DND-41 (cell line): ENCODE data around the gene ARHGAP45.

ENCODE experiments used
- ATAC-seq: fragments of 200-7000 bp; cut with Tn5 transposase; 3 replicates; pipeline ENCODE4 v1.9.1; 2021; ENCODE audit warnings: low read depth; ENCODE audit not compliant: insufficient read depth
- DNase-seq: peaks from one replicate; pipeline ENCODE4 v3.0.0-alpha.2; 2020
- H2AFZ ChIP-seq: 2 replicates; pipeline ENCODE4 v1.6.0; 2012; ENCODE audit warnings: low read depth, low read length
- H3K27ac ChIP-seq: 2 replicates; pipeline ENCODE4 v1.5.1; 2012; ENCODE audit warnings: low read length, inconsistent platforms
- H3K27me3 ChIP-seq: fragments of 200-600 bp; sonication (generic); 2 replicates; pipeline ENCODE4 v1.6.0; 2012; ENCODE audit warnings: low read length, mild to moderate bottlenecking, inconsistent platforms; ENCODE audit not compliant: insufficient read depth, poor library complexity
- H3K36me3 ChIP-seq: 2 replicates; pipeline ENCODE4 v1.5.1; 2012; ENCODE audit warnings: low read length, inconsistent platforms; ENCODE audit not compliant: insufficient read depth
- H3K4me1 ChIP-seq: 2 replicates; pipeline ENCODE4 v1.5.1; 2012; ENCODE audit warnings: mild to moderate bottlenecking, low read length; ENCODE audit not compliant: insufficient read depth
- H3K4me2 ChIP-seq: 2 replicates; pipeline ENCODE4 v1.6.0; 2012; ENCODE audit warnings: mild to moderate bottlenecking, moderate library complexity, low read length, inconsistent platforms; ENCODE audit not compliant: insufficient read depth
- H3K4me3 ChIP-seq, 2 experiments: fragments of 200-600 bp in 1 of 2; shearing (Covaris generic) in 1 of 2; 2 replicates each; pipeline ENCODE4 v1.5.1; 2012 to 2016; ENCODE audit warnings: inconsistent platforms in 2 of 2, low read length in 2 of 2, mild to moderate bottlenecking in 2 of 2, low read depth in 1 of 2, moderate library complexity in 1 of 2
- H3K79me2 ChIP-seq: 2 replicates; pipeline ENCODE4 v1.6.0; 2012; ENCODE audit warnings: low read length, inconsistent platforms; ENCODE audit not compliant: insufficient read depth
- H3K9ac ChIP-seq: 2 replicates; pipeline ENCODE4 v1.6.0; 2012; ENCODE audit warnings: low read depth, mild to moderate bottlenecking, inconsistent platforms, low read length, moderate library complexity
- H3K9me3 ChIP-seq: 2 replicates; pipeline ENCODE4 v1.5.1; 2012; ENCODE audit warnings: low read length, moderate library complexity, mild to moderate bottlenecking, inconsistent platforms; ENCODE audit not compliant: insufficient read depth, severe bottlenecking
- H4K20me1 ChIP-seq: 2 replicates; pipeline ENCODE4 v1.6.0; 2012; ENCODE audit warnings: low read length; ENCODE audit not compliant: insufficient read depth
- CTCF ChIP-seq: IDR thresholded peaks from 2 replicates; pipeline ENCODE4 v1.5.1; 2012; ENCODE audit warnings: borderline replicate concordance, low read length, moderate library complexity, mild to moderate bottlenecking; ENCODE audit not compliant: poor library complexity, severe bottlenecking; ENCODE audit errors: extremely low read depth
- EZH2 ChIP-seq: IDR thresholded peaks from 3 replicates; pipeline ENCODE4 v1.6.1; 2012; ENCODE audit warnings: borderline replicate concordance, low read depth, mild to moderate bottlenecking, moderate library complexity, low read length, inconsistent platforms; ENCODE audit not compliant: severe bottlenecking

ARHGAP45 gene

GRCh38 chr19:1118999-1119398 lies 52.0 kb downstream of the ARHGAP45 start:
- H3K4me2 ChIP-seq, result no peak overlapping the region
- no peak overlapping the region for H2AFZ ChIP-seq
- no peaks in the 10 kb centered on the region for H3K79me2 ChIP-seq
- DNase-seq (no peak), ATAC-seq (no peak)
- H3K27me3 ChIP-seq, result no peaks in the 10 kb centered on the region
- peaks cover 76% of the 10 kb centered on the region for H3K36me3 ChIP-seq
- no peak overlapping the region for H3K4me3 ChIP-seq
- no peaks in the 10 kb centered on the region for H3K9me3 ChIP-seq
- H4K20me1 ChIP-seq, result peaks cover 8% of the 10 kb centered on the region
- no peak for TF ChIP-seq EZH2
- TF ChIP-seq CTCF, result no peak
- H3K4me1 ChIP-seq, result no peaks in the 10 kb centered on the region
- H3K9ac ChIP-seq, result no peak overlapping the region
- no peak overlapping the region for H3K27ac ChIP-seq

- Histone ChIP-seq H3K27me3 (no peaks in the 10 kb centered on the region), H3K4me3 (no peak overlapping the region), H4K20me1 (peaks cover 7% of the 10 kb centered on the region; the same call in 1 of the 2 replicates), H3K4me2 (no peak overlapping the region), H2AFZ (no peak overlapping the region), H3K27ac (no peak overlapping the region), H3K79me2 (no peaks in the 10 kb centered on the region), H3K9ac (no peak overlapping the region), H3K9me3 (no peaks in the 10 kb centered on the region), H3K36me3 (peaks cover 78% of the 10 kb centered on the region), H3K4me1 (no peaks in the 10 kb centered on the region)
- no peak for ATAC-seq
- DNase-seq, result no peak
- no peak for TF ChIP-seq CTCF
- no peak for TF ChIP-seq EZH2
Measured at GRCh38 chr19:1119475-1120217, 52.7 kb downstream of the ARHGAP45 start.

GRCh38 chr19:1121395-1121794 lies 54.4 kb downstream of the ARHGAP45 start:
- no peak for TF ChIP-seq CTCF
- TF ChIP-seq EZH2, result no peak
- DNase-seq (no peak), ATAC-seq (no peak)
- no peak overlapping the region for H3K4me2 ChIP-seq
- no peak overlapping the region for H2AFZ ChIP-seq
- no peak overlapping the region for H3K27ac ChIP-seq
- no peaks in the 10 kb centered on the region for H3K79me2 ChIP-seq
- peaks cover 77% of the 10 kb centered on the region for H3K36me3 ChIP-seq
- H3K9me3 ChIP-seq, result no peaks in the 10 kb centered on the region
- no peaks in the 10 kb centered on the region for H3K27me3 ChIP-seq
- H3K9ac ChIP-seq, result no peak overlapping the region
- peaks cover 7% of the 10 kb centered on the region; the same call in 1 of the 2 replicates for H4K20me1 ChIP-seq
- H3K4me1 ChIP-seq, result no peaks in the 10 kb centered on the region
- H3K4me3 ChIP-seq, result no peak overlapping the region
